IMR-90 (cell line): ENCODE results near the gene PRKACB. TPM values are rescaled to one million over a fixed set of nuclear protein-coding genes. Genes with fewer than 3 reads are reported as not detected.
"Not testable (repeated sequence)": the region's sequence is repeated elsewhere in the genome, so short reads cannot be mapped to it uniquely, and the experiment has no call there.

ENCODE experiments used
- ATAC-seq: fragments of 200-7000 bp; cut with Tn5 transposase; 2 replicates; pipeline ENCODE4 v1.9.1; 2020; ENCODE audit warnings: low read depth, mild to moderate bottlenecking, moderate library complexity
- BruUV-seq: library from RNA; stranded (reverse); fragments of 400-500 nt; replicated peaks from 2 replicates; lab custom pipeline; 2021; lab: Mats Ljungman, UMichigan
- CTCF ChIA-PET: fragments of 300-600 bp; formaldehyde crosslinking; extraction: SDS; loops from one replicate; lab custom pipeline; 2021; ENCODE audit warnings: antibody characterized with exemption; lab: Yijun Ruan, JAX
- POLR2A ChIA-PET: fragments of 300-600 bp; sonication (Branson Sonifier 250); formaldehyde crosslinking; loops from one replicate; lab custom pipeline; 2022; ENCODE audit warnings: antibody characterized with exemption; ENCODE audit not compliant: unreplicated experiment; lab: Charles Lee
- DNase-seq: peaks from one replicate; pipeline ENCODE4 v3.0.0; 2013
- H2AFZ ChIP-seq: replicated peaks from 2 replicates; pipeline ENCODE3; 2013; ENCODE audit warnings: low read length, mild to moderate bottlenecking; ENCODE audit not compliant: poor library complexity
- H2AK5ac ChIP-seq: 2 replicates; pipeline ENCODE4 v1.6.1; 2013; ENCODE audit warnings: low read depth, low read length, inconsistent platforms
- H2AK9ac ChIP-seq: replicated peaks from 2 replicates; pipeline ENCODE3; 2013; ENCODE audit warnings: mild to moderate bottlenecking, low read depth, low read length, moderate library complexity; ENCODE audit not compliant: poor library complexity
- H2BK120ac ChIP-seq: 2 replicates; pipeline ENCODE4 v1.6.1; 2013; ENCODE audit warnings: low read depth, low read length, inconsistent platforms
- H2BK15ac ChIP-seq: 3 replicates; pipeline ENCODE4 v1.6.1; 2013; ENCODE audit warnings: low read depth, low read length, inconsistent platforms
- H2BK20ac ChIP-seq: 2 replicates; pipeline ENCODE4 v1.6.1; 2013; ENCODE audit warnings: low read depth, mild to moderate bottlenecking, inconsistent platforms, low read length, moderate library complexity
- H2BK5ac ChIP-seq: 2 replicates; pipeline ENCODE4 v1.6.1; 2013; ENCODE audit warnings: mild to moderate bottlenecking, low read depth, low read length, inconsistent platforms; ENCODE audit not compliant: poor library complexity, severe bottlenecking
- H3K14ac ChIP-seq: replicated peaks from 2 replicates; pipeline ENCODE4 v1.6.1; 2013; ENCODE audit warnings: low read depth, low read length, inconsistent platforms
- H3K18ac ChIP-seq: 2 replicates; pipeline ENCODE4 v1.6.1; 2013; ENCODE audit warnings: low read depth, low read length, control low read depth
- H3K23ac ChIP-seq: 2 replicates; pipeline ENCODE4 v1.6.1; 2013; ENCODE audit warnings: low read depth, low read length, inconsistent platforms
- H3K27ac ChIP-seq: 2 replicates; pipeline ENCODE4 v1.5.1; 2013; ENCODE audit warnings: mild to moderate bottlenecking, control low read depth, low read length; ENCODE audit not compliant: insufficient read depth
- H3K27me3 ChIP-seq: 2 replicates; pipeline ENCODE4 v1.6.1; 2013; ENCODE audit warnings: low read length; ENCODE audit not compliant: control insufficient read depth, insufficient read depth
- H3K36me3 ChIP-seq: 2 replicates; pipeline ENCODE4 v1.6.1; 2013; ENCODE audit warnings: low read length, mixed read lengths; ENCODE audit not compliant: control insufficient read depth, insufficient read depth
- H3K4ac ChIP-seq: 2 replicates; pipeline ENCODE4 v1.6.1; 2013; ENCODE audit warnings: low read depth, low read length, inconsistent platforms
- H3K4me1 ChIP-seq: 2 replicates; pipeline ENCODE4 v1.6.1; 2013; ENCODE audit warnings: low read length, mixed read lengths; ENCODE audit not compliant: control insufficient read depth, insufficient read depth
- H3K4me2 ChIP-seq: 2 replicates; pipeline ENCODE4 v1.6.1; 2013; ENCODE audit warnings: low read depth, mild to moderate bottlenecking, control low read depth, low read length, moderate library complexity
- H3K4me3 ChIP-seq: 2 replicates; pipeline ENCODE4 v1.5.1; 2013; ENCODE audit warnings: low read depth, mild to moderate bottlenecking, control low read depth, low read length, moderate library complexity; ENCODE audit not compliant: insufficient read depth
- H3K56ac ChIP-seq: 2 replicates; pipeline ENCODE4 v1.6.1; 2013; ENCODE audit warnings: low read length, inconsistent platforms; ENCODE audit not compliant: insufficient read depth; ENCODE audit errors: extremely low read depth
- H3K79me1 ChIP-seq, 2 experiments: 2 replicates each; pipeline ENCODE4 v1.6.1; 2013; ENCODE audit warnings: low read length in 2 of 2, inconsistent platforms in 1 of 2, low read depth in 1 of 2
- H3K9ac ChIP-seq: 2 replicates; pipeline ENCODE4 v1.6.1; 2013; ENCODE audit warnings: low read depth, low read length, control low read depth
- H3K9me1 ChIP-seq: 2 replicates; pipeline ENCODE4 v1.6.1; 2013; ENCODE audit warnings: low read length, inconsistent platforms; ENCODE audit not compliant: insufficient read depth
- H3K9me3 ChIP-seq: 2 replicates; pipeline ENCODE4 v1.6.1; 2013; ENCODE audit warnings: low read length; ENCODE audit not compliant: control insufficient read depth, insufficient read depth
- H4K20me1 ChIP-seq: 2 replicates; pipeline ENCODE4 v1.6.1; 2013; ENCODE audit warnings: low read length, inconsistent platforms; ENCODE audit not compliant: insufficient read depth
- H4K5ac ChIP-seq: 2 replicates; pipeline ENCODE4 v1.6.1; 2013; ENCODE audit warnings: mild to moderate bottlenecking, low read depth, low read length, control low read depth
- H4K8ac ChIP-seq, 2 experiments: 2 replicates each; pipeline ENCODE4 v1.6.1; 2013; ENCODE audit warnings: low read depth in 2 of 2, low read length in 2 of 2, control low read depth in 1 of 2, inconsistent platforms in 1 of 2
- H4K91ac ChIP-seq: 2 replicates; pipeline ENCODE4 v1.6.1; 2013; ENCODE audit warnings: low read depth, low read length, inconsistent platforms; ENCODE audit not compliant: insufficient read depth
- WGBS, 2 experiments: methylation state at CpG; one replicate each; pipeline versions ENCODE4 v1.1.5 to v1.1.7; 2013; ENCODE audit warnings: missing lambda C conversion rate in 2 of 2; ENCODE audit not compliant: insufficient read length in 1 of 2; ENCODE audit errors: extremely low coverage in 2 of 2; 5-methylcytosine and 5-hydroxymethylcytosine counted together
- dilution Hi-C: fragments of 300-500 bp; cut with HindIII; formaldehyde crosslinking; loops from one replicate; pipeline ENCODE4 v1.14.3; 2018; ENCODE audit warnings: low sequenced_read_pairs; ENCODE audit not compliant: unreplicated experiment
- in situ Hi-C: fragments of 300-500 bp; cut with MboI; formaldehyde crosslinking; loops from 3 replicates; pipeline ENCODE4 v1.14.3; 2019; ENCODE audit warnings: low sequenced_read_pairs, inconsistent platforms, mixed read lengths
- intact Hi-C: fragments of 100-400 bp; cut with micrococcal nuclease; formaldehyde crosslinking; loops from 2 replicates; pipeline ENCODE4 v1.10.0; 2022
- polyA plus RNA-seq, 3 experiments: library from polyadenylated mRNA; depleted of rRNA; stranded (reverse); fragments of >200 nt; gene quantifications; 2 replicates each; pipeline ENCODE4 v1.2.3, GENCODE V29; 2012; ENCODE audit warnings: low replicate concordance in 1 of 3
- total RNA-seq: library from RNA; depleted of rRNA; stranded (reverse); fragments of >200 nt; gene quantifications from 2 replicates; pipeline ENCODE4 v1.2.3, GENCODE V29; 2012

The PRKACB gene
- total and polyA plus RNA-seq, 2 of the 4 experiments (the other 2 are of a cell fraction): 8.2 to 8.3 TPM

DNA sequence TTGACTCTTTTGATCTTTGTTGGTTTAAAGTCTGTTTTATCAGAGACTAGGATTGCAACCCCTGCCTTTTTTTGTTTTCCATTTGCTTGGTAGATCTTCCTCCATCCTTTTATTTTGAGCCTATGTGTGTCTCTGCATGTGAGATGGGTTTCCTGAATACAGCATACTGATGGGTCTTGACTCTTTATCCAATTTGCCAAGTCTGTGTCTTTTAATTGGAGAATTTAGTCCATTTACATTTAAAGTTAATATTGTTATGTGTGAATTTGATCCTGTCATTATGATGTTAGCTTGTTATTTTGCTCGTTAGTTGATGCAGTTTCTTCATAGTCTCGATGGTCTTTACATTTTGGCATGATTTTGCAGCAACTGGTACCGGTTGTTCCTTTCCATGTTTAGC lies 88.6 kb downstream of the PRKACB start:
- H2BK5ac ChIP-seq, H3K14ac ChIP-seq, H2AFZ ChIP-seq, H4K5ac ChIP-seq, dilution Hi-C loops, CTCF ChIA-PET, H3K9ac ChIP-seq, H4K8ac ChIP-seq, intact Hi-C loops, H4K91ac ChIP-seq, H2BK20ac ChIP-seq, H3K9me1 ChIP-seq, H3K4me3 ChIP-seq, H2BK120ac ChIP-seq, H3K4ac ChIP-seq, H2BK15ac ChIP-seq, ATAC-seq, DNase-seq, H3K18ac ChIP-seq, in situ Hi-C loops, POLR2A ChIA-PET, H2AK5ac ChIP-seq, H3K36me3 ChIP-seq, H3K9me3 ChIP-seq, BruUV-seq, H3K4me1 ChIP-seq, H2AK9ac ChIP-seq, H4K20me1 ChIP-seq, H3K56ac ChIP-seq, H3K23ac ChIP-seq, H3K27ac ChIP-seq, H3K79me1 ChIP-seq, H3K4me2 ChIP-seq, H3K27me3 ChIP-seq: not testable (repeated sequence)
- WGBS, 2 experiments: no CpG with 5 or more reads among the region's 3 CpGs
